HL-60/S4 (cell line): ENCODE data around the gene RNF40.
"Not testable (repeated sequence)": the region's sequence is repeated elsewhere in the genome, so short reads cannot be mapped to it uniquely, and the experiment has no call there.

Experiments used
- in situ Hi-C: fragments of 300-500 bp; cut with MboI; formaldehyde crosslinking; loops from 2 replicates; pipeline ENCODE4 v1.14.3; 2022; ENCODE audit warnings: low sequenced_read_pairs

Gene RNF40

GRCh38 chr16:30813821-30814189, 51.7 kb downstream of the RNF40 start:
- in situ Hi-C loops, result no loop called here

- in situ Hi-C loops, result no loop called here
Observed at GRCh38 chr16:30816769-30817168, 54.6 kb downstream of the RNF40 start.

- in situ Hi-C loops, result no loop called here
Observed at GRCh38 chr16:30820952-30821421, 58.9 kb downstream of the RNF40 start.

GRCh38 chr16:30821441-30821840, 59.3 kb downstream of the RNF40 start:
- in situ Hi-C loops, result not testable (repeated sequence)

- in situ Hi-C loops, result no loop called here
Observed at GRCh38 chr16:30821891-30822290, 59.8 kb downstream of the RNF40 start.
